Measurements from ENCODE around the gene ZNF556.

DNA sequence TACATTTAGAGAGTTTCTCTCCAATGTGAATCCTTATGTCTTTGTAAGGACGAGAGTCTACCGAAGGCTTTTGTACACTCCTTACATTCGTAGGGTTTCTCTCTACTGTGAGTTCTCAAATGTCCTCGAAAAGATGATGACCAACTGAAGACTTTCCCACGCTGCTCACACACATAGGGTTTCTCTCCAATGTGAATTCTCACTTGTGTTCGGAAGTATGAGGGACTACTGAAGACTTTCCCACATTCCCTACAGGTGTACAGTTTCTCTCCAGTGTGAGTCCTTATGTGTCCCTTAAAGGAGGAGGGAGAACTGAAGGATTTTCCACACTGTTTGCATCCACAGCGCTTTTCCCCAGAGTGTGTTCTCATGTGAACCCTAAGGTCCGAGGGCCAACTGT, 29.6 kb downstream of the ZNF556 start:
- no peak for TF ChIP-seq CTCF (IDR thresholded peaks at IDR 0.05; ENCODE audit: poor library complexity)
- TF ChIP-seq EZH2 (IDR thresholded peaks at IDR 0.05; ENCODE audit: borderline replicate concordance), result no peak
- no peak for TF ChIP-seq EZH2phosphoT487 (IDR thresholded peaks at IDR 0.05; ENCODE audit: low read depth, severe bottlenecking, unreplicated experiment)

All from hepatocyte (in vitro differentiated cells).